ENCODE measurements around the gene HBS1L. TPM values are rescaled to one million over a fixed set of nuclear protein-coding genes. Genes with fewer than 3 reads are reported as not detected.

Gene HBS1L
- total and polyA plus RNA-seq, 4 donors, result 32.7 to 89.0 (median 52.2) TPM

- Histone ChIP-seq H3K36me3 (ENCODE audit: control insufficient read depth in 4 of 4, insufficient read depth in 3 of 4, low read depth in 1 of 4, low read length in 3 of 4) (peaks cover 0 to 12% (median 6%) of the 10 kb centered on the region in 4 donors), H3K27ac (ENCODE audit: low read depth in 1 of 2, low read length in 2 of 2) (no peak overlapping the region), H3K27me3 (ENCODE audit: control insufficient read depth in 4 of 4, insufficient read depth in 4 of 4, low read length in 3 of 4) (no peaks in the 10 kb centered on the region), H3K4me3 (ENCODE audit: low read depth in 1 of 3, low read length in 3 of 3) (no peak overlapping the region), H3K9me3 (ENCODE audit: control insufficient read depth in 4 of 4, low read length in 3 of 4) (no peaks in the 10 kb centered on the region), H3K9ac (ENCODE audit: low read depth in 1 of 2, low read length in 2 of 2) (no peak overlapping the region), H3K4me1 (ENCODE audit: control insufficient read depth in 4 of 4, insufficient read depth in 4 of 4, low read length in 3 of 4) (peaks cover 5 to 24% (median 13%) of the 10 kb centered on the region in 4 donors)
- WGBS, result 73% methylated on average over 3 of the region's 3 CpGs
- TF ChIP-seq NR2F2 (IDR thresholded peaks at IDR 0.05), result no peak
- TF ChIP-seq RAD21 (IDR thresholded peaks at IDR 0.05), result no peak
- DNase-seq (ENCODE audit: low spot score), result no peak
Observed at GRCh38 chr6:135052939-135053338, 1.7 kb downstream of the HBS1L start.

DNA sequence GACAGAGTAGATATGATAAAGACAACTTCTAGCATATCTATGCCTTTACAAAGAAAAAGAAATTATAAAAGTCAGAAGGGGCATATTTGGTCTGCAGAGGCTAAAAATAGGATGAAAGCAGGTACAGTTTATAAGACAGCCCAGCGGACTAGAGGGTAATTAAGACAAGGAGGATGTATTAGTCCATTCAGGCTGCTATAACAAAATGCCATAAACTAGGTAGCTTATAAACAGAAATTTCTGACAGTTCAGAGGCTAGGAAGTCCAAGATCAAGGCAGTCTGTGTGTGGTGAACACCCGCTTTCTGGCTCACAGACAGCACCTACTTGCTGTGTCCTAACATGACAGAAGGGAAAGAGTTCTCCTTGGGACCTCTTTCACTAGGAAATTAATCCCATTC is 5.7 kb downstream of the HBS1L start:
- H3K27ac ChIP-seq (ENCODE audit: low read depth in 1 of 2, low read length in 2 of 2), result no peak overlapping the region
- no peak overlapping the region for H3K9ac ChIP-seq (ENCODE audit: low read depth in 1 of 2, low read length in 2 of 2)
- no peaks in the 10 kb centered on the region for H3K9me3 ChIP-seq (ENCODE audit: control insufficient read depth in 4 of 4, low read length in 3 of 4)
- no peak for DNase-seq (ENCODE audit: low spot score)
- 98% methylated on average over 2 of the region's 2 CpGs for WGBS
- TF ChIP-seq ATF3 (IDR thresholded peaks at IDR 0.05) (no peak), RAD21 (IDR thresholded peaks at IDR 0.05) (no peak), HNF4A (conservative IDR thresholded peaks at IDR 0.05) (no peak), ZBTB33 (IDR thresholded peaks at IDR 0.05) (no peak), HNF4G (IDR thresholded peaks at IDR 0.05) (no peak), GABPA (IDR thresholded peaks at IDR 0.05 in 1 of 2, conservative IDR thresholded peaks at IDR 0.05 in 1 of 2) (no peak), SP1 (IDR thresholded peaks at IDR 0.05) (no peak), JUND (IDR thresholded peaks at IDR 0.05) (no peak), NR2F2 (IDR thresholded peaks at IDR 0.05) (no peak), YY1 (IDR thresholded peaks at IDR 0.05) (no peak), CTCF (IDR thresholded peaks at IDR 0.05; ENCODE audit: low read depth, low read length, missing input control) (no peak), FOXA1 (IDR thresholded peaks at IDR 0.05) (no peak)
- TF ChIP-seq, protein P1, sequence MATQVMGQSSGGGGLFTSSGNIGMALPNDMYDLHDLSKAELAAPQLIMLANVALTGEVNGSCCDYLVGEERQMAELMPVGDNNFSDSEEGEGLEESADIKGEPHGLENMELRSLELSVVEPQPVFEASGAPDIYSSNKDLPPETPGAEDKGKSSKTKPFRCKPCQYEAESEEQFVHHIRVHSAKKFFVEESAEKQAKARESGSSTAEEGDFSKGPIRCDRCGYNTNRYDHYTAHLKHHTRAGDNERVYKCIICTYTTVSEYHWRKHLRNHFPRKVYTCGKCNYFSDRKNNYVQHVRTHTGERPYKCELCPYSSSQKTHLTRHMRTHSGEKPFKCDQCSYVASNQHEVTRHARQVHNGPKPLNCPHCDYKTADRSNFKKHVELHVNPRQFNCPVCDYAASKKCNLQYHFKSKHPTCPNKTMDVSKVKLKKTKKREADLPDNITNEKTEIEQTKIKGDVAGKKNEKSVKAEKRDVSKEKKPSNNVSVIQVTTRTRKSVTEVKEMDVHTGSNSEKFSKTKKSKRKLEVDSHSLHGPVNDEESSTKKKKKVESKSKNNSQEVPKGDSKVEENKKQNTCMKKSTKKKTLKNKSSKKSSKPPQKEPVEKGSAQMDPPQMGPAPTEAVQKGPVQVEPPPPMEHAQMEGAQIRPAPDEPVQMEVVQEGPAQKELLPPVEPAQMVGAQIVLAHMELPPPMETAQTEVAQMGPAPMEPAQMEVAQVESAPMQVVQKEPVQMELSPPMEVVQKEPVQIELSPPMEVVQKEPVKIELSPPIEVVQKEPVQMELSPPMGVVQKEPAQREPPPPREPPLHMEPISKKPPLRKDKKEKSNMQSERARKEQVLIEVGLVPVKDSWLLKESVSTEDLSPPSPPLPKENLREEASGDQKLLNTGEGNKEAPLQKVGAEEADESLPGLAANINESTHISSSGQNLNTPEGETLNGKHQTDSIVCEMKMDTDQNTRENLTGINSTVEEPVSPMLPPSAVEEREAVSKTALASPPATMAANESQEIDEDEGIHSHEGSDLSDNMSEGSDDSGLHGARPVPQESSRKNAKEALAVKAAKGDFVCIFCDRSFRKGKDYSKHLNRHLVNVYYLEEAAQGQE (IDR thresholded peaks at IDR 0.05), result no peak
- peaks cover 5 to 21% (median 15%) of the 10 kb centered on the region in 4 donors for H3K4me1 ChIP-seq (ENCODE audit: control insufficient read depth in 4 of 4, insufficient read depth in 4 of 4, low read length in 3 of 4)
- H3K4me3 ChIP-seq (ENCODE audit: low read depth in 1 of 3, low read length in 3 of 3), result no peak overlapping the region
- H3K27me3 ChIP-seq (ENCODE audit: control insufficient read depth in 4 of 4, insufficient read depth in 4 of 4, low read length in 3 of 4), result no peaks in the 10 kb centered on the region
- peaks cover 0 to 13% (median 9%) of the 10 kb centered on the region in 4 donors for H3K36me3 ChIP-seq (ENCODE audit: control insufficient read depth in 4 of 4, insufficient read depth in 3 of 4, low read depth in 1 of 4, low read length in 3 of 4)

Measured in liver (tissue), 9 donors.